ENCODE data around the gene TMEM203. TPM values are rescaled to one million over a fixed set of nuclear protein-coding genes. Genes with fewer than 3 reads are reported as not detected.

Gene TMEM203
- total RNA-seq, 2 experiments from 2014 or later = 42.9 to 58.2 TPM

- H3K9me2 ChIP-seq (ENCODE audit: insufficient read depth, low read length) = no peaks in the 10 kb centered on the region
- H3K4me3 ChIP-seq (ENCODE audit: low read depth, low read length, poor library complexity, severe bottlenecking) = peak within 1 kb of the TSS; percentile 91
- CTCF ChIA-PET (ENCODE audit: unreplicated experiment) = interaction anchor here (0.6 kb wide), 1 partner anchor 143 kb away, joined by 3 read pairs; no protein-coding TSS in a partner anchor
- no peak for DNase-seq (ENCODE audit: low spot score)
- no peaks in the 10 kb centered on the region for H3K79me2 ChIP-seq (ENCODE audit: insufficient read depth, low read depth, low read length)
- peak within 1 kb of the TSS; percentile 87 for H3K4me2 ChIP-seq (ENCODE audit: low read length)
- peaks cover 26% of the 10 kb centered on the region for H3K4me1 ChIP-seq (ENCODE audit: insufficient read depth, low read length, poor library complexity, severe bottlenecking)
- no peaks in the 10 kb centered on the region for H4K20me1 ChIP-seq (ENCODE audit: insufficient read depth, low read length)
- H3K27ac ChIP-seq (ENCODE audit: low read depth, low read length, poor library complexity, severe bottlenecking) = peak within 1 kb of the TSS; percentile 65
- peak within 1 kb of the TSS; percentile 53; the same call in 1 of the 2 replicates for H2AFZ ChIP-seq (ENCODE audit: low read length)
- intact Hi-C loops (cut with micrococcal nuclease; ENCODE audit: unreplicated experiment) = no loop called here
- H3K36me3 ChIP-seq (ENCODE audit: insufficient read depth, low read length) = no peaks in the 10 kb centered on the region
- no TSS peak for BruUV-seq (replicated peaks)
- POLR2A ChIA-PET = no interaction called here
- no peaks in the 10 kb centered on the region for H3K9me3 ChIP-seq (ENCODE audit: low read length)
- no peak for TF ChIP-seq CTCF (conservative IDR thresholded peaks at IDR 0.05; ENCODE audit: low read length)
- TF ChIP-seq EZH2phosphoT487 (IDR thresholded peaks at IDR 0.05; ENCODE audit: borderline replicate concordance, low read depth, low read length) = no peak
Observed at GRCh38 chr9:137224830-137225694, 19.6 kb upstream of the TMEM203 start, which contains the start of gene CYSRT1. TSS of gene CYSRT1 (plus strand) at chr9:137225174. CDS start at chr9:137225622, 448 bp downstream.

- H4K20me1 ChIP-seq (ENCODE audit: insufficient read depth, low read length) = no peaks in the 10 kb centered on the region
- H3K9me2 ChIP-seq (ENCODE audit: insufficient read depth, low read length) = no peaks in the 10 kb centered on the region
- TF ChIP-seq CTCF (conservative IDR thresholded peaks at IDR 0.05; ENCODE audit: low read length) = no peak
- no peak for TF ChIP-seq EZH2phosphoT487 (IDR thresholded peaks at IDR 0.05; ENCODE audit: borderline replicate concordance, low read depth, low read length)
- peaks cover 26% of the 10 kb centered on the region for H3K4me1 ChIP-seq (ENCODE audit: insufficient read depth, low read length, poor library complexity, severe bottlenecking)
- peak; percentile 100 for DNase-seq (ENCODE audit: low spot score)
- peak overlapping the region; percentile 53 for H2AFZ ChIP-seq (ENCODE audit: low read length)
- H3K4me3 ChIP-seq (ENCODE audit: low read depth, low read length, poor library complexity, severe bottlenecking) = peak overlapping the region; percentile 91
- intact Hi-C loops (cut with micrococcal nuclease; ENCODE audit: unreplicated experiment) = loop anchor here (1.0 to 2.0 kb wide), 5 partner anchors 23 to 177 kb away; partner anchors contain the start of genes ANAPC2, NPDC1, SSNA1 and TPRN
- H3K4me2 ChIP-seq (ENCODE audit: low read length) = peak overlapping the region; percentile 98
- H3K9me3 ChIP-seq (ENCODE audit: low read length) = no peaks in the 10 kb centered on the region
- BruUV-seq (replicated peaks) = no TSS peak
- POLR2A ChIA-PET = interaction anchor here (0.6 to 1.6 kb wide), 9 partner anchors 16 to 220 kb away, joined by 3 to 5 read pairs (median 3); partner anchors contain the start of genes SSNA1 and TUBB4B
- no peaks in the 10 kb centered on the region for H3K79me2 ChIP-seq (ENCODE audit: insufficient read depth, low read depth, low read length)
- peaks cover 8% of the 10 kb centered on the region; the same call in 1 of the 2 replicates for H3K36me3 ChIP-seq (ENCODE audit: insufficient read depth, low read length)
- H3K27ac ChIP-seq (ENCODE audit: low read depth, low read length, poor library complexity, severe bottlenecking) = peak overlapping the region; percentile 65
- CTCF ChIA-PET (ENCODE audit: unreplicated experiment) = interaction anchor here (0.6 kb wide), 2 partner anchors 28 to 447 kb away, joined by 5 to 7 read pairs; no protein-coding TSS in a partner anchor
Observed at GRCh38 chr9:137223078-137223970, 17.9 kb upstream of the TMEM203 start.
